H9 (cell line): ENCODE measurements around the gene ZNF132. TPM values are rescaled to one million over a fixed set of nuclear protein-coding genes. Genes with fewer than 3 reads are reported as not detected.

Experiments used
- DNase-seq: peaks from one replicate; pipeline ENCODE4 v3.0.0-alpha.2; 2017
- H2AFZ ChIP-seq: one replicate; pipeline ENCODE4 v1.6.1; 2013; ENCODE audit warnings: mild to moderate bottlenecking, low read length, control low read depth, moderate library complexity
- H2AK5ac ChIP-seq: 2 replicates; pipeline ENCODE4 v1.6.1; 2013; ENCODE audit warnings: low read length, control low read depth, mixed read lengths; ENCODE audit not compliant: insufficient read length
- H2BK120ac ChIP-seq: one replicate; pipeline ENCODE4 v1.6.1; 2013; ENCODE audit warnings: low read depth, mild to moderate bottlenecking, low read length, control low read depth, inconsistent platforms; ENCODE audit not compliant: poor library complexity, severe bottlenecking
- H2BK12ac ChIP-seq: 2 replicates; pipeline ENCODE4 v1.6.1; 2013; ENCODE audit warnings: low read length, control low read depth, mixed read lengths, low read depth; ENCODE audit not compliant: insufficient read length
- H2BK15ac ChIP-seq: 2 replicates; pipeline ENCODE4 v1.6.1; 2013; ENCODE audit warnings: low read depth, low read length, control low read depth
- H2BK20ac ChIP-seq: one replicate; pipeline ENCODE4 v1.6.1; 2013; ENCODE audit warnings: low read depth, mild to moderate bottlenecking, low read length, control low read depth, inconsistent platforms; ENCODE audit not compliant: poor library complexity, severe bottlenecking
- H2BK5ac ChIP-seq: 2 replicates; pipeline ENCODE4 v1.6.1; 2013; ENCODE audit warnings: low read length, control low read depth, mixed read lengths; ENCODE audit not compliant: insufficient read length
- H3K14ac ChIP-seq: 2 replicates; pipeline ENCODE4 v1.6.1; 2013; ENCODE audit warnings: low read length, control low read depth; ENCODE audit not compliant: insufficient read depth
- H3K18ac ChIP-seq: 2 replicates; pipeline ENCODE4 v1.6.1; 2013; ENCODE audit warnings: low read depth, mild to moderate bottlenecking, mixed read lengths, low read length, control low read depth; ENCODE audit not compliant: insufficient read length
- H3K23ac ChIP-seq: 2 replicates; pipeline ENCODE4 v1.6.1; 2013; ENCODE audit warnings: low read length, control low read depth, mixed read lengths, low read depth; ENCODE audit not compliant: insufficient read length
- H3K23me2 ChIP-seq: 2 replicates; pipeline ENCODE4 v1.6.1; 2013; ENCODE audit warnings: low read depth, mild to moderate bottlenecking, mixed read lengths, low read length, control low read depth; ENCODE audit not compliant: insufficient read length, poor library complexity, severe bottlenecking
- H3K27ac ChIP-seq: 2 replicates; pipeline ENCODE4 v1.5.1; 2013; ENCODE audit warnings: low read length, control low read depth, mixed read lengths, low read depth; ENCODE audit not compliant: insufficient read length
- H3K27me3 ChIP-seq: 2 replicates; pipeline ENCODE4 v1.6.1; 2013; ENCODE audit warnings: low read length, control low read depth, inconsistent platforms; ENCODE audit not compliant: insufficient read depth
- H3K4ac ChIP-seq: 2 replicates; pipeline ENCODE4 v1.6.1; 2013; ENCODE audit warnings: low read depth, mild to moderate bottlenecking, control low read depth, inconsistent platforms, low read length, moderate library complexity
- H3K4me1 ChIP-seq: 2 replicates; pipeline ENCODE4 v1.6.1; 2013; ENCODE audit warnings: low read length, control low read depth, inconsistent platforms; ENCODE audit not compliant: insufficient read depth
- H3K4me2 ChIP-seq: 2 replicates; pipeline ENCODE4 v1.6.1; 2013; ENCODE audit warnings: low read length, control low read depth, mixed read lengths; ENCODE audit not compliant: insufficient read length, insufficient read depth
- H3K56ac ChIP-seq: 2 replicates; pipeline ENCODE4 v1.6.1; 2013; ENCODE audit warnings: low read depth, mild to moderate bottlenecking, mixed read lengths, low read length, control low read depth; ENCODE audit not compliant: insufficient read length
- H3K79me1 ChIP-seq: 2 replicates; pipeline ENCODE4 v1.6.1; 2013; ENCODE audit warnings: low read depth, mild to moderate bottlenecking, moderate library complexity, low read length, control low read depth, inconsistent platforms; ENCODE audit not compliant: insufficient read depth, poor library complexity, severe bottlenecking
- H3K79me2 ChIP-seq: 2 replicates; pipeline ENCODE4 v1.6.1; 2013; ENCODE audit warnings: low read length, control low read depth, inconsistent platforms; ENCODE audit not compliant: insufficient read depth
- H3K9ac ChIP-seq: 2 replicates; pipeline ENCODE4 v1.6.1; 2013; ENCODE audit warnings: low read length, control low read depth, mixed read lengths; ENCODE audit not compliant: insufficient read length; ENCODE audit errors: extremely low read depth
- H3K9me3 ChIP-seq: one replicate; pipeline ENCODE4 v1.6.1; 2013; ENCODE audit warnings: low read depth, low read length, inconsistent platforms; ENCODE audit not compliant: control insufficient read depth
- H3T11ph ChIP-seq: one replicate; pipeline ENCODE4 v1.6.1; 2013; ENCODE audit warnings: mild to moderate bottlenecking, low read length, control low read depth, inconsistent platforms
- H4K20me1 ChIP-seq: one replicate; pipeline ENCODE4 v1.6.1; 2013; ENCODE audit not compliant: control insufficient read depth, insufficient read length, insufficient read depth
- H4K5ac ChIP-seq: 2 replicates; pipeline ENCODE4 v1.6.1; 2013; ENCODE audit warnings: low read depth, mild to moderate bottlenecking, mixed read lengths, low read length, control low read depth; ENCODE audit not compliant: insufficient read length
- H4K8ac ChIP-seq: replicated peaks from 2 replicates; pipeline ENCODE4 v1.6.1; 2013; ENCODE audit warnings: low read length, control low read depth, mixed read lengths, low read depth; ENCODE audit not compliant: insufficient read length
- H4K91ac ChIP-seq: 2 replicates; pipeline ENCODE4 v1.6.1; 2013; ENCODE audit warnings: low read depth, mild to moderate bottlenecking, moderate library complexity, mixed read lengths, low read length, control low read depth; ENCODE audit not compliant: insufficient read length
- H3K27ac Mint-ChIP-seq, 3 experiments: 2 replicates in 2 of 3; 3 replicates in 1 of 3; pipeline ENCODE4 v1.8.0; 2020 to 2021; ENCODE audit warnings: mixed read lengths in 3 of 3, mild to moderate bottlenecking in 1 of 3, moderate library complexity in 1 of 3
- H3K27me3 Mint-ChIP-seq: 2 replicates; pipeline ENCODE4 v1.8.0; 2021; ENCODE audit warnings: low read depth, mild to moderate bottlenecking, moderate library complexity, mixed read lengths
- H3K36me3 Mint-ChIP-seq, 3 experiments: 2 replicates in 2 of 3; 3 replicates in 1 of 3; pipeline ENCODE4 v1.8.0; 2020 to 2021; ENCODE audit warnings: low read depth in 3 of 3, mixed read lengths in 3 of 3; ENCODE audit not compliant: insufficient read depth in 1 of 3
- H3K4me1 Mint-ChIP-seq, 2 experiments: 2 replicates each; pipeline ENCODE4 v1.8.0; 2020; ENCODE audit warnings: mixed read lengths in 2 of 2
- H3K4me3 Mint-ChIP-seq, 2 experiments: 2 replicates in 1 of 2; 3 replicates in 1 of 2; pipeline ENCODE4 v1.8.0; 2020 to 2021; ENCODE audit warnings: mild to moderate bottlenecking in 2 of 2, mixed read lengths in 2 of 2, moderate library complexity in 1 of 2
- H3K9me3 Mint-ChIP-seq, 2 experiments: 2 replicates in 1 of 2; 3 replicates in 1 of 2; pipeline ENCODE4 v1.8.0; 2020; ENCODE audit warnings: mild to moderate bottlenecking in 2 of 2, mixed read lengths in 2 of 2, moderate library complexity in 1 of 2
- WGBS: extraction: QIAGEN DNeasy Blood & Tissue Kit; methylation state at CpG from one replicate; pipeline ENCODE4 v1.1.7; 2013; ENCODE audit warnings: missing lambda C conversion rate, low lambda C conversion rate, mixed read lengths; ENCODE audit not compliant: insufficient read length; ENCODE audit errors: extremely low coverage; 5-methylcytosine and 5-hydroxymethylcytosine counted together
- total RNA-seq: library from RNA; stranded (reverse); gene quantifications from 2 replicates; pipeline ENCODE4 v1.2.1, GENCODE V29; 2021
- TF ChIP-seq, protein P1 (sequence below): fragments of 200-600 bp; sonication (generic); conservative IDR thresholded peaks from 3 replicates; pipeline ENCODE4 v1.8.0; 2021; ENCODE audit warnings: antibody characterized with exemption, mild to moderate bottlenecking

The ZNF132 gene
- total RNA-seq, 1 experiment from 2014 or later = 0.24 TPM

DNA sequence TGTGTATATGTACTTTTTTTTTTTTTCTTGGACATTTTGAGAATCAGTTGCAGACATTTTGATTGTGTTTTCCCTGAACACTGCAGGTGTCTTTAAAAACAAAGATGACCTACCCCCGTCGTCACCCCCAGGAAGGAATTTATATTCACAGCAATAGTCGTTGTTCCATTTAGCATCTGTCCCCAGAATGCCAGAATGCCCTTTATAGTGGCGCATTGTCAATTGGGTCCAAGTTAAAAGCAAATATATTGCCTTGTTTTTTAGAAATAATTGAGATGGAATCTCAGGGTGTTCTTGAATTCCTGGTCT, 46.3 kb downstream of the ZNF132 start:
- Histone ChIP-seq H2BK5ac (no peak overlapping the region), H3K14ac (no peak overlapping the region), H4K20me1 (peaks cover 5% of the 10 kb centered on the region), H2BK12ac (no peak overlapping the region), H4K8ac (no peak overlapping the region), H4K5ac (no peak overlapping the region), H3K18ac (no peak overlapping the region), H3K9ac (no peak overlapping the region), H3K23me2 (peaks cover 7% of the 10 kb centered on the region), H2BK15ac (no peak overlapping the region), H3K4me2 (no peak overlapping the region), H3K79me2 (no peaks in the 10 kb centered on the region), H3K9me3 (no peaks in the 10 kb centered on the region), H2AFZ (no peak overlapping the region), H3K4ac (no peak overlapping the region), H2BK20ac (no peak overlapping the region), H2BK120ac (no peak overlapping the region), H3K23ac (no peak overlapping the region), H4K91ac (no peak overlapping the region), H3K27ac (no peak overlapping the region), H3K27me3 (no peaks in the 10 kb centered on the region; the same call in 1 of the 2 replicates), H3T11ph (no peak overlapping the region), H3K56ac (no peak overlapping the region), H3K79me1 (peaks cover 3% of the 10 kb centered on the region), H3K4me1 (no peaks in the 10 kb centered on the region), H2AK5ac (no peak overlapping the region)
- Mint-ChIP-seq H3K36me3 (peaks cover 46 to 57% (median 54%) of the 10 kb centered on the region in 3 experiments; a peak in 6 of 7 replicates), H3K4me1 (peaks cover 15 to 18% of the 10 kb centered on the region in 2 experiments), H3K4me3 (no peak overlapping the region), H3K27me3 (peaks cover 9% of the 10 kb centered on the region), H3K9me3 (no peaks in the 10 kb centered on the region), H3K27ac (no peak overlapping the region)
- WGBS = no CpG with 5 or more reads among the region's 4 CpGs
- TF ChIP-seq, protein P1, sequence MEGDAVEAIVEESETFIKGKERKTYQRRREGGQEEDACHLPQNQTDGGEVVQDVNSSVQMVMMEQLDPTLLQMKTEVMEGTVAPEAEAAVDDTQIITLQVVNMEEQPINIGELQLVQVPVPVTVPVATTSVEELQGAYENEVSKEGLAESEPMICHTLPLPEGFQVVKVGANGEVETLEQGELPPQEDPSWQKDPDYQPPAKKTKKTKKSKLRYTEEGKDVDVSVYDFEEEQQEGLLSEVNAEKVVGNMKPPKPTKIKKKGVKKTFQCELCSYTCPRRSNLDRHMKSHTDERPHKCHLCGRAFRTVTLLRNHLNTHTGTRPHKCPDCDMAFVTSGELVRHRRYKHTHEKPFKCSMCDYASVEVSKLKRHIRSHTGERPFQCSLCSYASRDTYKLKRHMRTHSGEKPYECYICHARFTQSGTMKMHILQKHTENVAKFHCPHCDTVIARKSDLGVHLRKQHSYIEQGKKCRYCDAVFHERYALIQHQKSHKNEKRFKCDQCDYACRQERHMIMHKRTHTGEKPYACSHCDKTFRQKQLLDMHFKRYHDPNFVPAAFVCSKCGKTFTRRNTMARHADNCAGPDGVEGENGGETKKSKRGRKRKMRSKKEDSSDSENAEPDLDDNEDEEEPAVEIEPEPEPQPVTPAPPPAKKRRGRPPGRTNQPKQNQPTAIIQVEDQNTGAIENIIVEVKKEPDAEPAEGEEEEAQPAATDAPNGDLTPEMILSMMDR = no peak
- DNase-seq = no peak
